ENCODE measurements around the gene WDR90.
A peak's percentile ranks its signal among the peaks of the same experiment; 100 is the strongest.

The WDR90 gene

GRCh38 chr16:637081-638018 lies 11.8 kb upstream of the WDR90 start:
- no peak for FAIRE-seq
- peak; percentile 98 for DNase-seq (ENCODE audit: insufficient read length, low spot score)

GRCh38 chr16:638034-638543 lies 11.1 kb upstream of the WDR90 start:
- no peak for DNase-seq (ENCODE audit: insufficient read length, low spot score)
- FAIRE-seq: no peak

- no peak for FAIRE-seq
- no peak for DNase-seq (ENCODE audit: insufficient read length, low spot score)
These were observed 10.3 kb upstream of the WDR90 start for GRCh38 chr16:638836-639235.

GRCh38 chr16:640614-641013 lies 8.6 kb upstream of the WDR90 start:
- FAIRE-seq (no peak), DNase-seq (ENCODE audit: insufficient read length, low spot score) (no peak)

GRCh38 chr16:641326-642188 lies 7.6 kb upstream of the WDR90 start, which contains the start of gene MCRIP2:
MCRIP2 (plus strand) TSS chr16:641828; CDS start chr16:641992, 164 bp downstream.
- peak; percentile 78 for FAIRE-seq

DNA sequence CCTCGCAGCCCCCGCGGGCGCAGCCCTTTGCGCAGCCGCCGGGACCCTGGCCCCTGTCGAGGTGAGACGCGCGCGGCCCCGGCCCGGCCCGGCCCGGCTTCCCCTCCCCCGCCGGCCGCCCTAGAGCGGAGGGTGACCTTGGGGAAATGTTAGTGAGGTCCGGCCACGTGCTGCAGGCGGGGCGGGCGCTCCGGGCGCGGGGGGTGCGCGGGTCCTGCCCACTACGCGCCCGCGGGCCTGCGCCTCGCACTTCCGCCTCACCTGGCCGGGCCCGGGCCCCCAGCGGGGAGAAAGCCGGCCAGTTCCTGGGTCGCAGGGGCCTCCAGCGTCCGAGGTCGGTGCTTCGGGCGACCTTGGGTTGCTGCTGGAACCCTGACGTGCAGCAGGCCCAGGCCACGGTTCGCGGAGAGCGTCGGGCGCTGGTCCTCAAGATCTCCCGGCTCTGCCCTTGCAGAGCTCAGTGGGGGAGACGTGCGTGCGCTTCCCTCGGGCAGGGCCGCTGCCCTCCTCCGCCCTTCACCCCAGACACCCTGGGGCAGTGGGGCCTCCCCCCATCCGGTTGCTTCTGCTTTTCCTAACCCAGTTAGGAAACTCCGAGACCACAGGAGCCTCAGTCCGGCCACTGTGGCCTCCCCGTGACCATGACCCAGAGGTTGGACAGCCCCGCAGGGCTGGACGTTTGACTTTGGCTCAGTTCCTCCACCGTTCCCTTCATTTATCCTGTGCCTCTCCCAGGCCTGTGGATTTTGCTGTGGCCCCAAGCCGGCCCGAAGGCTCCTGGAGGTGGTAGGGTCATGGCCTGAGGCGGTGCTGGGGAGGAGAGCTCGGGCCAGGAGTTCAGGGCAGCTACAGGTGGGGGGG lies 6.7 kb upstream of the WDR90 start:
- peak; percentile 48 for FAIRE-seq
- DNase-seq (ENCODE audit: insufficient read length, low spot score): peak; percentile 69

More at GRCh38 chr16:641326-642188, 7.6 kb upstream of the WDR90 start, which contains the start of gene MCRIP2:
- DNase-seq (ENCODE audit: insufficient read length, low spot score): peak; percentile 88

- DNase-seq (ENCODE audit: insufficient read length, low spot score) (no peak), FAIRE-seq (no peak)
These were observed 6.2 kb upstream of the WDR90 start for GRCh38 chr16:643050-643368.

DNA sequence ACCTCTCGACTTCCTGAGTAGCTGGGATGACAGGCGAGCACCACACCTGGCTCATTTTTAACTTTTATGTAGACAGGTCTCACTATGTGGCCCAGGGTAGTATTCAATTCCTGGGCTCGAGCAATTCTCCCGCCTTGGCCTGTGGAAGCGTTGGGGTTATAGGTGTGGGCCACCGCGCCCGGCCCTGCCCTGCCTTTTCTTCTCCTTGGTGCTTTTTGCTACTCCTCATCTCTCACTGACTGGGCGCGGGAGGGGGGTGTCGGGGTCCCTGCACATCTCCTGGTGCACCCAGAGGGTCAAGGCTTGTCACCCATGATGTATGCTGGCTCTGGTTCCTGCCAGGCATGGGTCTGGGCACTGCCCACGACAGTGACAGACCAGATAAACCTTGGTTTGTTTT lies 4.6 kb upstream of the WDR90 start:
- no peak for FAIRE-seq
- no peak for DNase-seq (ENCODE audit: insufficient read length, low spot score)

DNA sequence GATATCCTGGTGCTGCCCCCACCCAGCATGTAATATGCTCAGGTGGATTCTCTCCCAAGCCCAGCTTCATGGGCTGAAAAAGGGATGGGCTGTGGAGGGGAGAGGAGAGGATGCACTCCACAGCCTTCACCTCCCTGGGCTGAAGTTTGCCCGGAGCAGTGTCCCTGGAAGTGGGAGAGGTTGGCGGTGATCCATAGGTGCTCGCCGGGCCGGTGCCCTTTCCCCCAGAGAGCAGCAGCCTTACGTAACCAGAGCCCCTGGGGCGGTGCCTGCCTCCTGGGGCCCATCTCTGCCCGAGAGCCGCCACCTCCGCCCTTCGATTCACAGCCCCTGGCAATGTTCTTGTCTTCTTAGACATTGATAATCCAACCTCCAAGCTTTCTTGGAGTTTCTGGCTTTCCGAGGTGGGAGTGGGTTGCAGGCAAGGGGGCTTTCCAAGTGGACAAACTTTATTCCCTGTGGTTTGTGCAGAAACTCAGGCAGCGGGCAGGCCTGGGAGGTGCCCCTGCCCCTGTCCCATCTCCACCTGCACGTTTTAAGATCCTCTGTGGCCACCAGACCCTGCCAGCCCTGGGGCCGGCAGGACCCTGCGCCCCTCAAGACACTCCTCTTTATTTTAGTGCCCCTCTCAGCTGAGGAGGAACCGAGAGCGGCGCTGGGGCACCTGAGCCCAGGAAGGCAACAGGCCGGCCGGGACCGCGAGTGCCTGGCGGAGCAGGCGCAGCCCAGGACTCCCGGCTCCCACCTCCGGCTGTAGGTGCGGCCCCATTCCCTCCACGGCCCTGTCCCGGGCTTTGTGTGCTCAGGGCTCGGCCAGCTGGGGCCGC lies 3.1 kb upstream of the WDR90 start:
- no peak for DNase-seq (ENCODE audit: insufficient read length, low spot score)
- no peak for FAIRE-seq

GRCh38 chr16:646679-647172 lies 2.4 kb upstream of the WDR90 start:
- no peak for DNase-seq (ENCODE audit: insufficient read length, low spot score)
- FAIRE-seq: no peak

DNA sequence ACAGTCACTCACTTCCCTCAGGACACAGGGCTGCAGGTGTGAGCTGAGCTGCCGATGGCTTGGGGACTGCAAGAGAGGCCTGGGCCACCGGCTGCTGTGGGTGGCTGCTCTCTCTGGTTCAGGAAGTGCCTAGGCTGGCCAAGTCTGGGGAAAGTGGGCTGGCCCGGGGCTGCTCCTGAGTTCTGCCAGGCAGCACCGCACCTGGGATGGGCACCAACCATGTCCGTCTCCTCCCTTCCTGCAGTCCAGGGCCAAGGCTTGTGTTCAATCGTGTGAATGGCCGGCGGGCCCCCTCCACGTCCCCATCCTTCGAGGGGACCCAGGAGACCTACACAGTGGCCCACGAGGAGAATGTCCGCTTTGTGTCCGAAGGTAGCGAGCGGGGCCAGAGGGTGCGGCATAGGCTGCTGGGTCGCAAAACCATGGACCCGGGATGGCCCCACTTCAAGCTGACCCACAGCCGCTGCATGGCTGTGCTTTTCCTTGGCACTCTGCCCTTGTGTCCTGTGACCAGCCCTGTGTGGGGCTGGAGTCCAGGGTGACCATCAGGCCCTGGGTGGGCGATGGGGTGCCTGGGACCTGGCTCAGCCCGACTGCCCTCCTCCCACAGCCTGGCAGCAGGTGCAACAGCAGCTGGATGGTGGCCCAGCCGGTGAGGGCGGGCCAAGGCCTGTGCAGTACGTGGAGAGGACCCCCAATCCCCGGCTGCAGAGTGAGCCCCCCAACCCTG lies 1.8 kb upstream of the WDR90 start:
- no peak for DNase-seq (ENCODE audit: insufficient read length, low spot score)
- FAIRE-seq: no peak

DNA sequence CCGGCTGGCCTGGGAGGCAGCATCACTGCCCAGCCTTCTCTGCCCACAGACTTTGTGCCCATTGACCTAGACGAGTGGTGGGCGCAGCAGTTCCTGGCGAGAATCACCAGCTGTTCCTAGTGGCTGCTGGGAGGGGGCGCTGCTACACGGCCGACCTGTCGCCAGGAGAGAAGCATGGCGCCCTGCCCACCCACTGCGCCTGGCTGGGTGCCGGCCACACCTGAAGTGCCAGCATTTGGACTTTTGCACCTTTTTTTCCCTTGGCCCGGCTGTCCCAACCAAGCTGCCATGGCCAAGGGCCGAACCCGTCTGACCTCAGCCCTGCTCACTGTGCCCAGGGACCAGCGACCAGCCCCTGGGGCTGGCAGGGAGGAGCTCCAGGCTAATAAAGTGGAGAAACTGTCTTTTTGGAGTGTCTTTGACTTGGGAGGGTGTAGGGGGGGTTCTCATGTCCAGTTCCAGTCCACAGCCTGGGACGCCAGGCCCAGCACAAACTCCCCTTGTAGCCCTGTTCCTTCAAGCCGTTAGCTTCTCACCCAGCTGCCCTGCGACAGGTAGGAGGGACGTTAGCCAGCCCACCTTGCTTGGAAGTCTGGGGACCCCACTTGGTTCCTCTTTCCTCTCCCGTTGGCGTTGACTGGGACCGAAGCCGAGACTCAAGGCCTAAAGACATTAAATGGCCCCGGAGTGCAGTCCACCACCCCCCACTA lies 939 bp upstream of the WDR90 start:
- peak; percentile 86 for FAIRE-seq

DNA sequence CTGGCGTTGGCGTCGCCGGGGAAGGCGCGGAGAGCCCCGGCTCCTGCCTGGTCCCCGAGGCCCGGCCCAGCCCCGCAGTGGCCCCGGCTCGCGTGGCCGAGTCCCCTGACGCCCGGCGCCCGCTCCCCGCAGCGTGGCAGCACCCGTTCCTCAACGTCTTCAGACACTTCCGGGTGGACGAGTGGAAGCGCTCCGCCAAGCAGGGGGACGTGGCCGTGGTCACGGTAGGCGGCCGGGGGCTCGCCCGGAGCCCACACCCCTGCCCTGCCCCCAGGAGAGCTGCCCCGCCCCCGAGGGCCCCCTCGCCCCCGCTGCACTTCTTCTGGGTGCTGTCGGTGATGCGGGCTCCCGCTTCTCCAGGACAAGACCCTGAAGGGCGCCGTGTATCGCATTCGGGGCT lies 466 bp downstream of the WDR90 start:
- no peak for FAIRE-seq
- DNase-seq (ENCODE audit: insufficient read length, low spot score): peak; percentile 65

More for the DNA sequence above, 939 bp upstream of the WDR90 start:
- peak; percentile 81 for DNase-seq (ENCODE audit: insufficient read length, low spot score)

DNA sequence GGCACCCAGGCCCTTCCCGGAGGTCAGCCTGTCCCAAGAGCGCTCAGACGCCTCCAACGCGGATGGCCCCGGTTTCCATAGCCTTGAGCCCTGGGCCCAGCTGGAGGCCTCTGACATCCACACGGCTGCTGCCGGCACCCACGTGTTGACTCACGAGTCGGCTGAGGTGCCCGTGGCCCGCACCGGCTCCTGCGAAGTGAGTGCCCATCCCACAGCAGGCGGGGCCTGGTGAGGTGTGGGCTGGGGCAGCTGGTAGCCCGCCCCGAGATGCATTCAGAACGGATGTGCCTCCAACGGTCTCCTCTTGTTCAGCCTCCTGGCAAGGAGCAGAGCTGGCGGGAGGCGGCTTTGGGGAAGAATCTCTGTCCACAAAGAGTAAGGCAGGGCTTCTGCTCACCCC lies 2.7 kb downstream of the WDR90 start:
- no peak for FAIRE-seq
- no peak for DNase-seq (ENCODE audit: insufficient read length, low spot score)

GRCh38 chr16:652454-653305 lies 3.5 kb downstream of the WDR90 start:
- no peak for DNase-seq (ENCODE audit: insufficient read length, low spot score)
- FAIRE-seq: no peak

- DNase-seq (ENCODE audit: insufficient read length, low spot score) (no peak), FAIRE-seq (no peak)
These were observed 4.9 kb downstream of the WDR90 start for GRCh38 chr16:654034-654433.

DNA sequence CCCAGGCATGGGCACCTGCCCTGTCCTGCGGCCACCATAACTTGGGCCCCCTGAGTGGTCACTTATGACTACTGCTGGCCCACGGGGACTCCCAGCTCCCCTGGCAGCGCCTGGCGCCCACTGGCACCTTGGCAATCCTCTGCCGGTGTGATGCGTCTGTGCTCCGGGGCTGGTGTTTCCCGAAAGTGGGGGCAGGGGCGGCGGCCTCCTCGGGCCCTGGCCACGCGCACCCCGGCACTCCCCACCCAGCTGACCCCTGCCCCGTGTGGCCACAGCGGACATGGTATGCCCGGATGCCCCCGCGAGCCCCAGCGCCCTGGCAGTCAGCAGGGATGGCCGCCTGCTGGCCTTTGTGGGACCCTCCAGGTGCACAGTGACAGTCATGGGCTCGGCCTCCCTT lies 8.3 kb downstream of the WDR90 start:
- no peak for FAIRE-seq
- no peak for DNase-seq (ENCODE audit: insufficient read length, low spot score)

Data from GM19239 (cell line).